ENCODE data around the gene CRYBA2.

GRCh38 chr2:218995561-218995960, 2.3 kb upstream of the CRYBA2 start:
- TF ChIP-seq CTCF (IDR thresholded peaks at IDR 0.05; ENCODE audit: insufficient read depth, low read length, poor library complexity, severe bottlenecking), result no peak
- TF ChIP-seq EZH2phosphoT487 (conservative IDR thresholded peaks at IDR 0.05; ENCODE audit: low read length), result no peak
